GM20000 (cell line): ENCODE data around the gene UQCRFS1.

ENCODE experiments used
- DNase-seq: peaks from one replicate; pipeline ENCODE4 v3.0.0; 2012; ENCODE audit warnings: low spot score
- CTCF ChIP-seq: IDR thresholded peaks from 2 replicates; pipeline ENCODE4 v1.5.1; 2012; ENCODE audit warnings: mild to moderate bottlenecking, control low read depth; ENCODE audit errors: extremely low read depth, missing control alignments

UQCRFS1 gene

GRCh38 chr19:29194658-29195057 lies 18.3 kb downstream of the UQCRFS1 start:
- DNase-seq, result no peak

GRCh38 chr19:29193155-29193554 lies 19.8 kb downstream of the UQCRFS1 start:
- no peak for DNase-seq
- no peak for TF ChIP-seq CTCF

More at GRCh38 chr19:29194658-29195057, 18.3 kb downstream of the UQCRFS1 start:
- TF ChIP-seq CTCF, result no peak

GRCh38 chr19:29191005-29191404 lies 21.9 kb downstream of the UQCRFS1 start:
- TF ChIP-seq CTCF, result no peak
- no peak for DNase-seq

GRCh38 chr19:29189033-29189360 lies 24.0 kb downstream of the UQCRFS1 start:
- no peak for TF ChIP-seq CTCF
- DNase-seq, result no peak

DNA sequence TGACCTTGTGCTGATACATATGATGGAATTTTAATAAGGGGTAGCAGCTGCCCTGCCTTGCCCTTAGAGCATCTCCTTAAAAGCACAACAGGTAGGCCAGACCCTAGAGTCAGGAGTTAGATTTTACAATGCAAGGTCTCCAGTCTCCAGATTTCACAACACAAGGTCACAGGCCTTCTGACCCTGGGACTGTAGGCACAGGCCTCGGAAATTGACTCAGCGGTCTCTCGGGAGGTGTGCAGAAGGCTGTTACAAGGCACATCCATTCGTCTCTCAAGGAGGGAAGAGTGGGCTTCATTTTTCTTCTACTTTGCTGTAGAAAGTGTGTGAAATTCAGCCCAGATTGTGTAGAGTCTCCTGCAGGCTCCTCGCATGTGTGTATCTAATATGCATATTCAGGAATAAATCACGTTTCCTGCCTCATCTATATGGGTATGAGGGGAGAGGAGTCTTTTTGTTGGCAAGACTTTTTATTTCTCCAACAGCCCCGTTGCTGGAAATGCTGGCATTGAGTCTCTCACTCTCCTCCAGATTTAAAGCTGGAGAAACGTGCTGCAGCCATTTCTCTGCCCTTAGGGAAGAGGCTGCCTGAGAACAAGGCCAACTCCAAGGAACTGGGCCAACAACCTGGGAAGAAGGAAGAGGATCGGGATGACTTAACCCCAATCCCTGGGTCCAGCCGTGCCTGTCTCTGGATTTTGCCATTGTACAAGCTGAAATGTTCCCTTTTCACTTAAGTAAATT lies 24.5 kb downstream of the UQCRFS1 start:
- no peak for TF ChIP-seq CTCF
- DNase-seq, result no peak

GRCh38 chr19:29187676-29188075 lies 25.3 kb downstream of the UQCRFS1 start:
- TF ChIP-seq CTCF, result no peak
- DNase-seq, result no peak

GRCh38 chr19:29185427-29185826 lies 27.5 kb downstream of the UQCRFS1 start:
- no peak for TF ChIP-seq CTCF
- DNase-seq, result no peak
